GM23248 (cell line): ENCODE data around the gene LRRC2. TPM values are rescaled to one million over a fixed set of nuclear protein-coding genes. Genes with fewer than 3 reads are reported as not detected.
"Not testable (repeated sequence)": the region's sequence is repeated elsewhere in the genome, so short reads cannot be mapped to it uniquely, and the experiment has no call there.

Experiments used
- DNase-seq: peaks from one replicate; pipeline ENCODE4 v3.0.0-alpha.2; 2015
- H2AFZ ChIP-seq: fragments of 200-600 bp; sonication (generic); 2 replicates; pipeline ENCODE4 v1.6.1; 2016; ENCODE audit warnings: antibody characterized with exemption
- H3F3A ChIP-seq: fragments of 200-600 bp; sonication (generic); 2 replicates; pipeline ENCODE4 v1.6.1; 2016; ENCODE audit warnings: mild to moderate bottlenecking, antibody characterized with exemption, mixed run types; ENCODE audit not compliant: insufficient read depth
- H3K27ac ChIP-seq: fragments of 200-600 bp; sonication (generic); 2 replicates; pipeline ENCODE4 v1.5.1; 2016; ENCODE audit warnings: mild to moderate bottlenecking
- H3K27me3 ChIP-seq: fragments of 200-600 bp; sonication (generic); replicated peaks from 2 replicates; pipeline ENCODE4 v1.6.1; 2016; ENCODE audit warnings: mild to moderate bottlenecking; ENCODE audit not compliant: insufficient read depth
- H3K36me3 ChIP-seq: fragments of 200-600 bp; sonication (generic); 2 replicates; pipeline ENCODE4 v1.6.1; 2016; ENCODE audit warnings: low read depth, mild to moderate bottlenecking
- H3K4me1 ChIP-seq: fragments of 200-600 bp; sonication (generic); 2 replicates; pipeline ENCODE4 v1.6.1; 2016; ENCODE audit warnings: mild to moderate bottlenecking; ENCODE audit not compliant: insufficient read depth
- H3K4me2 ChIP-seq: fragments of 200-600 bp; sonication (generic); one replicate; pipeline ENCODE4 v1.6.1; 2016; ENCODE audit warnings: mild to moderate bottlenecking; ENCODE audit not compliant: unreplicated experiment
- H3K4me3 ChIP-seq: fragments of 200-600 bp; sonication (generic); 2 replicates; pipeline ENCODE4 v1.5.1; 2016; ENCODE audit warnings: mild to moderate bottlenecking
- H3K79me2 ChIP-seq: fragments of 200-600 bp; sonication (generic); 2 replicates; pipeline ENCODE4 v1.6.1; 2016; ENCODE audit warnings: mild to moderate bottlenecking; ENCODE audit not compliant: insufficient read depth
- H3K9ac ChIP-seq: fragments of 200-600 bp; sonication (generic); 2 replicates; pipeline ENCODE4 v1.6.1; 2016; ENCODE audit warnings: mild to moderate bottlenecking
- H3K9me2 ChIP-seq: fragments of 200-600 bp; sonication (generic); 2 replicates; pipeline ENCODE4 v1.6.1; 2016; ENCODE audit warnings: mixed run types, mild to moderate bottlenecking, moderate library complexity; ENCODE audit not compliant: insufficient read depth
- H3K9me3 ChIP-seq: fragments of 200-600 bp; sonication (generic); one replicate; pipeline ENCODE4 v1.6.1; 2017; ENCODE audit warnings: low read depth
- H4K20me1 ChIP-seq: fragments of 200-600 bp; sonication (generic); 2 replicates; pipeline ENCODE4 v1.6.0; 2016; ENCODE audit not compliant: insufficient read depth
- EZH2 ChIP-seq: fragments of 200-600 bp; sonication (generic); IDR thresholded peaks from 2 replicates; pipeline ENCODE4 v1.6.1; 2018; ENCODE audit warnings: antibody characterized with exemption, mild to moderate bottlenecking; ENCODE audit not compliant: insufficient read depth, poor library complexity, severe bottlenecking
- EZH2phosphoT487 ChIP-seq: fragments of 200-600 bp; sonication (generic); IDR thresholded peaks from 2 replicates; pipeline ENCODE4 v1.6.1; 2018; ENCODE audit warnings: antibody characterized with exemption, moderate library complexity, mild to moderate bottlenecking, low read depth; ENCODE audit not compliant: insufficient read depth
- WGBS, 2 experiments: methylation state at CpG; one replicate each; pipeline ENCODE4 v1.1.6; 2015 to 2017; ENCODE audit warnings: low lambda C conversion rate in 2 of 2, low coverage in 1 of 2; ENCODE audit errors: missing lambda C conversion rate in 2 of 2; 5-methylcytosine and 5-hydroxymethylcytosine counted together
- in situ Hi-C: fragments of 300-500 bp; cut with MboI; formaldehyde crosslinking; loops from 2 replicates; pipeline ENCODE4 v1.15.0; 2020
- polyA plus RNA-seq: library from polyadenylated mRNA; unstranded; fragments of >200 nt; fragmentation: Nextera tagmentation; extraction: Ambion mirVana; gene quantifications from 2 replicates; pipeline ENCODE4 v1.2.1, GENCODE V29; 2016
- total RNA-seq: library from RNA; depleted of rRNA; stranded (reverse); fragments of >200 nt; shearing (Covaris generic); gene quantifications from 2 replicates; pipeline ENCODE4 v1.2.3, GENCODE V29; 2014

The LRRC2 gene
- total and polyA plus RNA-seq, 2 experiments from 2014 or later = 10.8 to 16.7 TPM

DNA sequence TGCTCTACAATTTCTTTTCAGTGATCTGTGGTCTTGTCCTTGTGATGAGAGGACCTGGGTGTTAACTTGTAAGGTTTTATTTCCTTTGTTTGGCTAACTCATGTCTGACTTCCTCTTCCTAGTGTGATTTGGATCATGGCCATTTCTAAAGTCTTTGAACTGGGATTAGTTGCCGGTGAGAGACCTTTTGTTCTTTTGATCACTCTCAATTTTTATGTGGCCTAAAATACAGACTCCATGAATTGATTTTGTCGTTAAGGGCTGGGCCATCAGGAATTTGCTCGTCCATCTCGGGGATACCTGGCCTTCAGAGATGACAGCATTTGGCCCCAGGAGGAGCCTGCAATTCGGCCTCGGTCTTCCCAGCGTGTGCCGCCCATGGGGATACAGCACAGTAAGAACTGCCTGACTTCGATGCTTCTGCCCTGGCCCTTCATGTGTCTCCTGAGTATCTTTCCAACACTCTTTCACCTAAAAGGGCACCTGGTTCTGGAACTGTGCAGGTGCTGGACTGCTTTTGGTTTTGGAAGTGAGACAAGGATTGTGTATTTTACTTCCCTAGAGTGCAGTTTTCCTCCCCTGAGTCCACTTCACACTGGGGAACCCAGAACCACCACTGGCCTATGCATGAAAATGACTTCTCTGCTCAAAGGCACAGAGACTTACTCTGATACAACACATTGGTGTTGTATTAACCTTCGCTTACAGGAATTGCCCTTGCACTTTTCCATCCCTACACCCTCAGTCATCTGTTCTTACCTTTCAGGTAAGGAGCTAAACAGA lies 13.1 kb upstream of the LRRC2 start:
- Histone ChIP-seq H3K27me3 (no peaks in the 10 kb centered on the region; the same call in 1 of the 2 replicates), H3K79me2 (no peaks in the 10 kb centered on the region), H3K9ac (no peak overlapping the region), H3K4me3 (no peak overlapping the region), H3K36me3 (no peaks in the 10 kb centered on the region), H2AFZ (no peak overlapping the region), H3K4me1 (no peaks in the 10 kb centered on the region), H4K20me1 (no peaks in the 10 kb centered on the region), H3K9me2 (no peaks in the 10 kb centered on the region), H3F3A (no peaks in the 10 kb centered on the region), H3K27ac (no peak overlapping the region), H3K4me2 (no peak overlapping the region), H3K9me3 (no peaks in the 10 kb centered on the region)
- DNase-seq = no peak
- in situ Hi-C loops = no loop called here
- WGBS, 2 experiments = 81 to 82% methylated on average over 10 of the region's 10 CpGs
- no peak for TF ChIP-seq EZH2
- TF ChIP-seq EZH2phosphoT487 = no peak

DNA sequence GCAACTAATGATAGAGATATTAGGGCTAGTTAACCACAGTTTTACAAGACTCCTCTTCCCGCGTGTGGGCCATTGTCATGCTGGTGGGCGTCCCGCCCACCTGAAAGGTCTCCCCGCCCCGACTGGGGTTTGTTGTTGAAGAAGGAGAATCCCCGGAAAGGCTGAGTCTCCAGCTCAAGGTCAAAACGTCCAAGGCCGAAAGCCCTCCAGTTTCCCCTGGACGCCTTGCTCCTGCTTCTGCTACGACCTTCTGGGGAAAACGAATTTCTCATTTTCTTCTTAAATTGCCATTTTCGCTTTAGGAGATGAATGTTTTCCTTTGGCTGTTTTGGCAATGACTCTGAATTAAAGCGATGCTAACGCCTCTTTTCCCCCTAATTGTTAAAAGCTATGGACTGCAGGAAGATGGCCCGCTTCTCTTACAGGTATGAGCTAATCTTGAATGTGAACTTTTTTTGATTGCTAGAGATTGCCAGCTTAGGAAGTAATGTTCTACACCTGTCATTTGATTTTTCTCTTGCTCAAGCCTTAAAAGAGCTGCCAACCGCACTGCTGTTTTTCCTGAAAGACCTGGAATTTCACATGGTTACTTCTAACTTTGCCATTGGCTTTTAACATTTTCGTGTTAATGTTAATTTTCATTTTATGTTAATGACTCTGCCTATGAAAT lies 11.6 kb upstream of the LRRC2 start:
- in situ Hi-C loops = not testable (repeated sequence)

DNA sequence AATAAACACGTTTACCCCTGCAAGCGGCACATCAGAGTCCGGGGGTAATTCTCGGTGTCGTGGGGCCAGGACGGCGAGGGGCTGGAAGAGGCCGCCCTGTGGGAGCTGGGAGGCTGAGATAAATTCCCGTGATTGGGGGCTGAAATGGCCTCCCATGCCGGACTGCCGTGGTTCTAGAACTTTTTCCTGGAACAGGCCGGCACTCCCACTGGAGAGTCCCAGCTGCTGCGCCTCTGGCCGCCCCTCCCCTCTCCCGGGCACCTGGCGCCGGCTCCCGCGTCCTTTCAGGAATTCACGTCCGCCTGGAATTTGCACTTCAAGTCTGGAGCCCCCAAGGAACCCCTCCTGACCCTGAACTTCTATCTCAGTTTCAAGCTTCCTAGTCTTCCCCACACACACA lies 10.8 kb upstream of the LRRC2 start:
- H3K27me3 ChIP-seq = no peaks in the 10 kb centered on the region
- H3K4me1 ChIP-seq = no peaks in the 10 kb centered on the region
- H4K20me1 ChIP-seq = no peaks in the 10 kb centered on the region
- no peaks in the 10 kb centered on the region for H3K9me2 ChIP-seq
- in situ Hi-C loops = no loop called here
- H3K4me3 ChIP-seq = no peak overlapping the region
- no peaks in the 10 kb centered on the region for H3K9me3 ChIP-seq
- no peak overlapping the region for H3K27ac ChIP-seq
- 69 to 76% methylated on average over 12 to 20 of the region's 21 CpGs for WGBS, 2 experiments
- no peaks in the 10 kb centered on the region for H3K79me2 ChIP-seq
- no peaks in the 10 kb centered on the region for H3K36me3 ChIP-seq
- no peak for DNase-seq
- no peak overlapping the region for H3K9ac ChIP-seq
- TF ChIP-seq EZH2phosphoT487 = no peak
- TF ChIP-seq EZH2 = no peak
- no peak overlapping the region for H2AFZ ChIP-seq
- H3F3A ChIP-seq = no peaks in the 10 kb centered on the region
- no peak overlapping the region for H3K4me2 ChIP-seq

More for the DNA sequence above, 11.6 kb upstream of the LRRC2 start:
- H3K4me3 ChIP-seq, H3K4me1 ChIP-seq, H3K4me2 ChIP-seq, H3K9me2 ChIP-seq, H3K36me3 ChIP-seq, H3K9me3 ChIP-seq, DNase-seq, H3K27me3 ChIP-seq, H3K79me2 ChIP-seq, H2AFZ ChIP-seq, H3K27ac ChIP-seq, H3K9ac ChIP-seq, H3F3A ChIP-seq, H4K20me1 ChIP-seq: not testable (repeated sequence)
- 85 to 89% methylated on average over 16 to 18 of the region's 18 CpGs for WGBS, 2 experiments

GRCh38 chr3:46576386-46576785 lies 10.3 kb upstream of the LRRC2 start:
- Histone ChIP-seq H3K27ac (no peak overlapping the region), H3K4me1 (no peaks in the 10 kb centered on the region), H3K9me3 (no peaks in the 10 kb centered on the region), H3K4me2 (no peak overlapping the region), H3K9ac (no peak overlapping the region), H3F3A (no peaks in the 10 kb centered on the region), H3K36me3 (no peaks in the 10 kb centered on the region), H3K9me2 (no peaks in the 10 kb centered on the region), H3K27me3 (no peaks in the 10 kb centered on the region), H2AFZ (no peak overlapping the region), H3K79me2 (no peaks in the 10 kb centered on the region), H4K20me1 (no peaks in the 10 kb centered on the region), H3K4me3 (no peak overlapping the region)
- no peak for DNase-seq
- 77 to 88% methylated on average over 10 of the region's 10 CpGs for WGBS, 2 experiments
- TF ChIP-seq EZH2phosphoT487 (no peak), EZH2 (no peak)
- in situ Hi-C loops = no loop called here
